Activated CD8-positive, alpha-beta memory T cell treated with anti-CD3 and anti-CD28 coated beads for 36 hours (primary cell): ENCODE measurements around the gene AGTR1. TPM values are rescaled to one million over a fixed set of nuclear protein-coding genes. Genes with fewer than 3 reads are reported as not detected.

Source experiments
- CTCF ChIA-PET: fragments of 350-600 bp; sonication (Branson Sonifier 250); formaldehyde crosslinking; loops from one replicate; lab custom pipeline; 2021; ENCODE audit warnings: antibody characterized with exemption; lab: Charles Lee
- POLR2A ChIA-PET: fragments of 350-600 bp; sonication (Branson Sonifier 250); formaldehyde crosslinking; loops from one replicate; lab custom pipeline; 2021; ENCODE audit warnings: antibody characterized with exemption; lab: Charles Lee
- total RNA-seq, 2 experiments: library from RNA; stranded (reverse); gene quantifications; one replicate each; pipeline ENCODE4 v1.2.3, GENCODE V29; 2021

Gene AGTR1
- total RNA-seq, 2 experiments from 2014 or later = not detected

DNA sequence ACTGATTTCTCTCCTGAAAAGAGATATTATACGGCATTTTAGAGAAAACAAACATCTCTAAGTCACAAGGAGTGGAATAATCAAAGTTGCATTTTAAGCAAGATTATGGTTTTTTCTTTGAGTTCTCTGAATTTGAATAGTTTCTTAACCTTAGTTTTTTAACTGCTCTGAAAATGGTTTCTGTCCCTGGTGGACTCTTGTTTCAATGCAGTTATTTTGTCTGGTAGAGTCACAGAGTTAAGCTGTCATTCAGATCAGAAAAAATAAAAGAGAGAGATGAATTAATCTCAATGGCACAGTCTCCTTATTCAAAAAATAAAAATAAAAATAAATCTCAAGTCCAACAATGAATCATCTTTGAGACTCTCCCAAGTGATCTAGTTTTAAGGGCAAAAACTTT, 19.0 kb downstream of the AGTR1 start:
- POLR2A ChIA-PET = no interaction called here
- CTCF ChIA-PET = interaction anchor here (0.6 kb wide), 1 partner anchor 1573 kb away, joined by 4 read pairs; no protein-coding TSS in a partner anchor

DNA sequence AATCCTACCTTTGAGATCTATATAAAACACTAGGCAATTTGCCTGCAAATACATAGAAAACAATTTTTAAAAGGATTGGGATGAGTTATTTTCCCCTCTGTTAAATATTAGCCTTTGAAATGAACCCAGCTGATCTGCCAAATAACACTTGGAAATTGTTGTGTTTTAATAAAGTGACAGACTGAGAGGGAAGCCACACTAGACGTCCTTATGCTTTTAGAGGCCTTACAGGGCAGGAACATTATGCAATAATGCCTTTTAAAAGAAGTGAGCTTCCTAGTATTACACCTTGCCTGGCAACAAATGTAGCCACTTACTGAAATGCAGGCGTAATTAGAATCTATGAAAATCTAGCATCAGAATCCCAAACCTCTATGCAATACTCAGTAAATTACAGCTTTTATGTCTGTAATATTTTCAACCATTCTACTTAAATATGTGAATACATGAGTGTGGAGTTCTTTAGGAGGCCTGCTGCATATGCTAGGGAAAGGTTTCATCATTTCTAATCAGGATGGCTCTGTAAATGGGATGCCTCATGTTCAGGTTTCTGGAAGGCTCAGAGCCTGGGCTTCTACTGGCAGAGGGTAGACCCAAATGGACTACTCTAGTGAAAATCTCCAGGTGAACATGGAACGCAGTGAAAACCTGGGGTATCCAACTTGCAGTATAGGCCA, 20.3 kb downstream of the AGTR1 start:
- POLR2A ChIA-PET = no interaction called here
- CTCF ChIA-PET = interaction anchor here (0.6 kb wide), 1 partner anchor 595 kb away, joined by 3 read pairs; no protein-coding TSS in a partner anchor

GRCh38 chr3:148718982-148719862, 21.5 kb downstream of the AGTR1 start:
- ChIA-PET CTCF (no interaction called here), POLR2A (no interaction called here)

GRCh38 chr3:148720873-148721272, 23.2 kb downstream of the AGTR1 start:
- CTCF ChIA-PET = no interaction called here
- POLR2A ChIA-PET = no interaction called here

DNA sequence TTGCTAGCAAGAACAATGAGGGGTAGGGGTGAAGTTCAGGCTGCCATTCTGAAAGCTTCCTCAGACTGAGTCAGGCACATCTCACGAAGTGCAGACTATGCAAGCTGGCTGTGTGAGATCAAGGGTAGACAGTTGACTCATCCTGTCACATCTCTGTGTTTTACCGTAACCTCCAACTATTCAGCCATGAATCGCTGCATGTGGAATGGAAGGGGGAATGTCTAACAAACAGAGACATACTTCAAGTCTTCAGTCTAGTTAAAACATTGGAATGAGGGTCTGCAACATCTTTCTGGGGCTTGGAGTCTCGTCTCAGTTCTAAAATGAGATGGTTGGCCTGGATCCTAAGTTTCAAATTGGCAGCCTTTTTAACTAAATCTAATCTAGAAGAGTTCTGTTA, 25.9 kb downstream of the AGTR1 start:
- ChIA-PET POLR2A (no interaction called here), CTCF (no interaction called here)

- CTCF ChIA-PET = no interaction called here
- POLR2A ChIA-PET = no interaction called here
These were observed 29.5 kb downstream of the AGTR1 start for GRCh38 chr3:148727231-148727630.

DNA sequence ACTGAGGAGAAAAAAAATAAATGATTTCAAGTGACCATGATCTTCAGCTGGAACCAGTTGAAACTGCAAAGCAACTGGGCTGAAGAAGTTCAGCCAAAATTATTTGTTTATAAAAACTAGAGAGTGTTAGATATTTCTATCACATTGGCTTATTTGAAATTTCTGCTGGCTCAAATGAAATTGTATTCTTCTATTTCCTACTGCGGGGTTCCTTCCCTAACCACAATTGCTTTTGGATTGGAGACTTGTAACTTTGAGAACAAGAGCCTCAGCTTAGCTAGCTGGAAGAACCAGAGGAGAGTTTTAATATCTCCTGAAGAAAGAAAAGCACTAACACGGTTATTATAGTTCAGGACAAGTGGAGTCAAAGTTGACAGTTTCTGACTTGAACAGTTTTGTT, 31.1 kb downstream of the AGTR1 start:
- CTCF ChIA-PET = no interaction called here
- POLR2A ChIA-PET = no interaction called here

GRCh38 chr3:148729476-148730055, 31.9 kb downstream of the AGTR1 start:
- ChIA-PET CTCF (no interaction called here), POLR2A (no interaction called here)

DNA sequence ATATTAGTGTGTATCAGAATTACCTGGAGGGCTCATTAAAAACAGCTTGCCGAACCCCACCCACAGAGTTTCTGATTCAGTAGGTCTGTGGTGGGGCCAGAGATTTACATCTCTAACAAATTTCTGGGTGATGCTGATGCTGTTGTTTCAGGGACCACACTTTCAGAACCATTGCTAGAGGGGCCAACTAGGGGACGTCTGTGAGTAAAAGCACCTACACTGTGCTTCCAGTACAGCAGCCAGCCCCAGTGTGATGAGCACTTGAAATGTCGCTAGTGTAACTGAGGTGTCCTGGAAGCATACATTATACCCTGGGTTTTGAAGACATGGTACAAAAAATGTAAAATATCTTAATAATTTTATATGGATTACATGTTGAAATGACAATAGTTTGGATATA, 33.0 kb downstream of the AGTR1 start:
- ChIA-PET CTCF (no interaction called here), POLR2A (no interaction called here)

DNA sequence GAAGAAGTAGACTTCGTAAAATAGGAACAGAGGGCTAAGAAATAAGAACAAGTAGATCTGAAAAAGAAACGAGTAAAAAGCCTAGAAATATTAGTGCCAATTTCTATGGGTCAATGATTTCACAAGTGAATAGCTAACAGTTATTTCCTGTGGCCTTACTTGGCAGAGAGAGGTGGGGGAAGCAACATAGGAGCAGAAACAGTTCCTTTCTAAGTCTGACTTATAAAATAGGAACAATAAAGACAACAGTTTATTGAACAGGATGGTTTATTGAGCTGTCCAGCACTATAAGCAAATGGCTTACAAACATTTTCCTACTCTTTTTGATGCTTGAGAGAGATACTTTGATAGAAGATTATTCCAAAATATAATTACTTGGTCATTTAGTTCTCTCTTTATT, 37.9 kb downstream of the AGTR1 start:
- ChIA-PET CTCF (interaction anchor here (0.5 to 1.2 kb wide), 2 partner anchors 23 to 632 kb away, joined by 3 to 4 read pairs; no protein-coding TSS in a partner anchor), POLR2A (no interaction called here)

DNA sequence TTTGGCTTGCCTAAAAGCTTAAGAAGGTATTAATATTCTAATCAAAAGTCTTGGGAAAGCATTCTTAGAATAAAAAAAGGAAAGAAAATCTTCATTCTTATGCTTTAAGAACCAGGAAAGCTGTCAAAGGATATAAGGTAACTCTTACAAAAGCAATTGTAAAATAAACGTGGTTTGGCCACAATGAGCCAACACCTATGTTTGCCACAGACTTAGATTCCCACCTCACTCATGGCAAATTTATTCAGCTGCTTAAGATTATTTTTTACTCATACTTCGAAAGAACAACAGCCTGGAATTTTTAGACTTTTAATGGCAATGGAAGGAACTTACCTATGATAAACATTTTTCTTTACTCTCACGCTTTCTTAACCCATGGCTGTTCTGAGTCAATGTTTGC, 38.4 kb downstream of the AGTR1 start:
- CTCF ChIA-PET = interaction anchor here (1.2 kb wide), 1 partner anchor 22 kb away, joined by 3 read pairs; no protein-coding TSS in a partner anchor
- POLR2A ChIA-PET = no interaction called here

DNA sequence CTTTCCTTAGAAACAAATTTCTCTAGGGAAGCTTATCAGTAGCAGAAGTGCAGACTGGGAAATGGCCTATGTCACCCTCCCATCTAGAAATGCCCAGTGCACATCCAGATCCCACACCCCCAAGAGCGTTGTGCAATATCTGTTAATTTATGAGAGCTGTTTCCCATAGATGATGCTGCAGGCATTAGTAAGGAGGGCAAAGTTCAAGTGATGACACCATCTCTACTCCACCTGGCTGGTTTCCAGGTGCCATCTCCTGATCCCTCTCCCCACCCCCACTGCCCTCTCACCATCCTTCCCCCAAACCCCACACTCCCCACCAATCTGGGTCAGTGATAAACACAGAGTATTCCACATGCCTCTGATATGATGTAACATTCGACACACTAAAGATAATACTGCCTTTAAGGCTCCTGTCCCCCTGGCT, 39.4 kb downstream of the AGTR1 start:
- ChIA-PET CTCF (no interaction called here), POLR2A (no interaction called here)

DNA sequence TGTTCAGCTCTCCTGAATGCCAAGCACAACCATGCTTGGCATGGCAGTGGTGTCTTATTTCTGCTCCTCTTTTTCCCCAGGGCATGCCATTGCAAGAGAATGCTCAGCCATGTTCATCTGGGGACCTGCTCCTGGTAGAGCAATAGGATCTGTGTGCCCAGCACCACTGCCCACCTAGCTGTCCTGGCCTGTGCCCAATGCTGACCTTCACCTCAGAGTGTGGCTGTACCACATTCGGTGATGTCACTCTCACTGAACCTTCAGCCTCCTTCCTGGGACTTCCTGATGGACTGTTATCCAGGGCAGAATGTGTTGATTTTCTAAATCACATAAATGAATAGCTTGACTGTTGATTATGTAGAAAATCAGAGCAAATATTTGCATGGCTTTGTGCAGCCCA, 42.0 kb downstream of the AGTR1 start:
- POLR2A ChIA-PET = no interaction called here
- CTCF ChIA-PET = no interaction called here

GRCh38 chr3:148740291-148740690, 42.6 kb downstream of the AGTR1 start:
- ChIA-PET CTCF (no interaction called here), POLR2A (no interaction called here)

DNA sequence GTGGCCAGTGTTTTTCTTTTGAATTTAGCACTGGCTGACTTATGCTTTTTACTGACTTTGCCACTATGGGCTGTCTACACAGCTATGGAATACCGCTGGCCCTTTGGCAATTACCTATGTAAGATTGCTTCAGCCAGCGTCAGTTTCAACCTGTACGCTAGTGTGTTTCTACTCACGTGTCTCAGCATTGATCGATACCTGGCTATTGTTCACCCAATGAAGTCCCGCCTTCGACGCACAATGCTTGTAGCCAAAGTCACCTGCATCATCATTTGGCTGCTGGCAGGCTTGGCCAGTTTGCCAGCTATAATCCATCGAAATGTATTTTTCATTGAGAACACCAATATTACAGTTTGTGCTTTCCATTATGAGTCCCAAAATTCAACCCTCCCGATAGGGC, 43.5 kb downstream of the AGTR1 start:
- POLR2A ChIA-PET = no interaction called here

DNA sequence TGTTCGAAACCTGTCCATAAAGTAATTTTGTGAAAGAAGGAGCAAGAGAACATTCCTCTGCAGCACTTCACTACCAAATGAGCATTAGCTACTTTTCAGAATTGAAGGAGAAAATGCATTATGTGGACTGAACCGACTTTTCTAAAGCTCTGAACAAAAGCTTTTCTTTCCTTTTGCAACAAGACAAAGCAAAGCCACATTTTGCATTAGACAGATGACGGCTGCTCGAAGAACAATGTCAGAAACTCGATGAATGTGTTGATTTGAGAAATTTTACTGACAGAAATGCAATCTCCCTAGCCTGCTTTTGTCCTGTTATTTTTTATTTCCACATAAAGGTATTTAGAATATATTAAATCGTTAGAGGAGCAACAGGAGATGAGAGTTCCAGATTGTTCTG, 44.4 kb downstream of the AGTR1 start:
- ChIA-PET POLR2A (no interaction called here), CTCF (no interaction called here)

More for the DNA sequence above, 43.5 kb downstream of the AGTR1 start:
- CTCF ChIA-PET = no interaction called here

GRCh38 chr3:148746053-148746452, 48.4 kb downstream of the AGTR1 start:
- POLR2A ChIA-PET = no interaction called here

DNA sequence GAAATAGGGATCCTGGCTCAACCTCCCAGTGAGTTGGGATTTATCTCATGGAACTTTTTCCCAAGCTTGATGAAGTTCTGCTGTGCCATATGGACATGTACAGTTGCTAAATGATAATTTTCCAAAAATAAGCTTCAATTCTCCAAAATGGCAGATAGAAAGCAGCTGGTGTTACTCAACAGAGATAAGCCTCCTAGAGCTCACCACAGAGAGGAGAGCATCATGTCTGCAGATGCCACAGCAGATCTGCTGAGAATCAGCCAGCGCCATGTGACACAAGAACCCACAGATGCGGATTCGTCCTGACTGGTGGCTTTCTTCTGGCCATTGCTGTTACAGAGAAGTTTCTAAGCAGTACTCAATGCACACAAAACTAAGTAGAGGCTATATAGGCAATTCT, 50.6 kb downstream of the AGTR1 start:
- ChIA-PET CTCF (no interaction called here), POLR2A (no interaction called here)

More at GRCh38 chr3:148746053-148746452, 48.4 kb downstream of the AGTR1 start:
- CTCF ChIA-PET = no interaction called here

GRCh38 chr3:148750296-148750695, 52.6 kb downstream of the AGTR1 start:
- ChIA-PET POLR2A (no interaction called here), CTCF (interaction anchor here (0.7 kb wide), 1 partner anchor 42 kb away, joined by 3 read pairs; no protein-coding TSS in a partner anchor)

DNA sequence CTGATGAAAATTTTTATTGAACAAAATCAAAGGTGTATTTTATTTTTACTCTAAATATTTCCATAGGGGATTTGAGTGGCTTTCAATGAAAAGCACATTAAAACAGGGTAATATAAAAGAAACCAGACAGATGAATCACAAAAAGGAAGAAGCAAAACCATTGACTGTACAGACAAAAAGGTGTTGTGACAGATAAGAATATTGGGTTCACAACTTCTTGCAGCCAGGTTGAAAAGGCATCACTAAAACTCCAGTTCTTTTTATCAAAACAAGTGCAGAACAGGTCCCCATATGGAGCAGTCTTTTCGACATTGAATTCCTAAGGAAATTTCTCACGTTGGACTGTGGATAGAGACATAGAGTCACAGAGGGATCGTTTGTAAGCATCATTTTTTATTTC, 53.8 kb downstream of the AGTR1 start:
- ChIA-PET CTCF (no interaction called here), POLR2A (no interaction called here)
